GM20431 (cell line): ENCODE results near the gene RUNX1.

ENCODE experiments used
- in situ Hi-C: fragments of 300-500 bp; cut with MseI, MboI; formaldehyde crosslinking; loops from one replicate; pipeline ENCODE4 v1.15.0; 2020; ENCODE audit warnings: low sequenced_read_pairs; ENCODE audit not compliant: unreplicated experiment

Gene RUNX1

GRCh38 chr21:35063428-35064172 lies 14.5 kb upstream of the RUNX1 start:
- in situ Hi-C loops, result no loop called here

GRCh38 chr21:35062016-35062415 lies 12.9 kb upstream of the RUNX1 start:
- in situ Hi-C loops, result no loop called here

GRCh38 chr21:35059742-35060141 lies 10.6 kb upstream of the RUNX1 start:
- in situ Hi-C loops, result no loop called here

GRCh38 chr21:35058058-35058457 lies 9.0 kb upstream of the RUNX1 start:
- in situ Hi-C loops, result no loop called here

- in situ Hi-C loops, result no loop called here
Observed at GRCh38 chr21:35057428-35057827, 8.3 kb upstream of the RUNX1 start.

- in situ Hi-C loops, result no loop called here
Observed at GRCh38 chr21:35053356-35054096, 4.4 kb upstream of the RUNX1 start.

- in situ Hi-C loops, result no loop called here
Observed at GRCh38 chr21:35052801-35053200, 3.7 kb upstream of the RUNX1 start.

- in situ Hi-C loops, result no loop called here
Observed at GRCh38 chr21:35051287-35051818, 2.3 kb upstream of the RUNX1 start.

- in situ Hi-C loops, result no loop called here
Observed at GRCh38 chr21:35050348-35051286, 1.5 kb upstream of the RUNX1 start.

GRCh38 chr21:35048183-35048601 lies 910 bp downstream of the RUNX1 start:
- in situ Hi-C loops, result no loop called here

- in situ Hi-C loops, result no loop called here
Observed at GRCh38 chr21:35046880-35047229, 2.2 kb downstream of the RUNX1 start.

GRCh38 chr21:35046263-35046624 lies 2.9 kb downstream of the RUNX1 start:
- in situ Hi-C loops, result no loop called here

GRCh38 chr21:35045542-35046262 lies 3.4 kb downstream of the RUNX1 start:
- in situ Hi-C loops, result no loop called here

- in situ Hi-C loops, result no loop called here
Observed at GRCh38 chr21:35044770-35045541, 4.1 kb downstream of the RUNX1 start.

- in situ Hi-C loops, result no loop called here
Observed at GRCh38 chr21:35044128-35044527, 5.0 kb downstream of the RUNX1 start.

- in situ Hi-C loops, result no loop called here
Observed at GRCh38 chr21:35043549-35043948, 5.6 kb downstream of the RUNX1 start.

GRCh38 chr21:35042836-35043235 lies 6.3 kb downstream of the RUNX1 start:
- in situ Hi-C loops, result no loop called here

- in situ Hi-C loops, result no loop called here
Observed at GRCh38 chr21:35041881-35042280, 7.2 kb downstream of the RUNX1 start.

GRCh38 chr21:35041122-35041521 lies 8.0 kb downstream of the RUNX1 start:
- in situ Hi-C loops, result no loop called here
